Muscle of leg (tissue), 11 donors: ENCODE measurements around the gene STPG1. TPM values are rescaled to one million over a fixed set of nuclear protein-coding genes. Genes with fewer than 3 reads are reported as not detected.

Experiments used
- DNase-seq: peaks from one replicate; pipeline ENCODE4 v3.0.0; 2013
- H3K27ac ChIP-seq: one replicate; pipeline ENCODE4 v1.5.1; 2013; ENCODE audit warnings: mild to moderate bottlenecking, low read length, control low read depth
- H3K27me3 ChIP-seq: one replicate; pipeline ENCODE4 v1.6.1; 2013; ENCODE audit warnings: low read length; ENCODE audit not compliant: control insufficient read depth, insufficient read depth
- H3K36me3 ChIP-seq: one replicate; pipeline ENCODE4 v1.6.1; 2013; ENCODE audit warnings: low read length; ENCODE audit not compliant: control insufficient read depth, insufficient read depth
- H3K4me1 ChIP-seq: one replicate; pipeline ENCODE4 v1.6.1; 2013; ENCODE audit warnings: low read length; ENCODE audit not compliant: control insufficient read depth, insufficient read depth
- H3K4me3 ChIP-seq: one replicate; pipeline ENCODE4 v1.5.1; 2013; ENCODE audit warnings: low read length, control low read depth
- H3K9me3 ChIP-seq: replicated peaks from 2 replicates; pipeline ENCODE4 v1.6.1; 2013; ENCODE audit warnings: low read depth, low read length; ENCODE audit not compliant: control insufficient read depth
- WGBS: methylation state at CpG from one replicate; pipeline ENCODE4 v1.1.5; 2013; ENCODE audit warnings: missing lambda C conversion rate; ENCODE audit not compliant: insufficient coverage; 5-methylcytosine and 5-hydroxymethylcytosine counted together
- polyA plus RNA-seq, 8 donors: library from polyadenylated mRNA; unstranded; fragments of 120-200 nt; gene quantifications; one replicate each; pipeline versions ENCODE4 v1.2.1 to v1.2.3, GENCODE V29; 2013; ENCODE audit warnings: inconsistent platforms in 1 of 8, low replicate concordance in 1 of 8; ENCODE audit not compliant: insufficient read length in 8 of 8, insufficient read depth in 1 of 8
- total RNA-seq: library from RNA; stranded (reverse); fragments of 120-200 nt; gene quantifications from one replicate; pipeline ENCODE4 v1.2.4, GENCODE V29; 2013

STPG1 gene
- total and polyA plus RNA-seq, 9 donors, result 0.94 to 2.5 (median 1.4) TPM

- Histone ChIP-seq H3K36me3 (no peaks in the 10 kb centered on the region), H3K27me3 (peaks cover 67% of the 10 kb centered on the region), H3K27ac (no peak overlapping the region), H3K9me3 (no peaks in the 10 kb centered on the region), H3K4me3 (peak overlapping the region; percentile 53), H3K4me1 (peaks cover 34% of the 10 kb centered on the region)
- WGBS, result 8% methylated on average over 72 of the region's 72 CpGs
- peak; percentile 55 for DNase-seq
These were observed 91.7 kb downstream of the STPG1 start for GRCh38 chr1:24321697-24322469.

- no peak for DNase-seq
- Histone ChIP-seq H3K9me3 (no peaks in the 10 kb centered on the region), H3K36me3 (no peaks in the 10 kb centered on the region), H3K4me1 (peaks cover 34% of the 10 kb centered on the region), H3K4me3 (peak overlapping the region; percentile 53), H3K27ac (no peak overlapping the region), H3K27me3 (peaks cover 67% of the 10 kb centered on the region)
- 78% methylated on average over 6 of the region's 8 CpGs for WGBS
These were observed 92.5 kb downstream of the STPG1 start for GRCh38 chr1:24321126-24321525.

DNA sequence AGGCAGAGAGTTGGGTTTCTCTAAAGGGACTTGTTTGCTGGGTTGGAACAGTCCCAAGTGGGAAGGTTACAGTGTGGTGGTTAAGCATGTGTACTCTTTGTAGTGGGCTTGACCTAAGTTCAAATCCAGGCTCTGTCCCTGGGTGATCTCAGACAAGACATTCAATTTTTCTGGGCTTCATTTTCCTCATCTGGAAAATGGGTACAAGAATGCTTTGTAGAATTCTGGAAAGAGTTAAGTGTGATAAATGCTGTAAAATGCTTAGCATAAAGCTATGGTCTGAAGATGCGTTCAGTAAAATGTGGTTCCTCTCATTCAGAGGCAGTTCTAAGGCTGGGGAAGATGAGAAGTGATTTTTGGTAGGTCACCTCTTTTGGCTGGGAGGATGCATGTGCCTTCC lies 93.6 kb downstream of the STPG1 start:
- WGBS, result 79% methylated on average over 1 of the region's 1 CpG
- H3K36me3 ChIP-seq, result no peaks in the 10 kb centered on the region
- H3K9me3 ChIP-seq, result no peaks in the 10 kb centered on the region
- peaks cover 34% of the 10 kb centered on the region for H3K4me1 ChIP-seq
- no peak overlapping the region for H3K27ac ChIP-seq
- no peak overlapping the region for H3K4me3 ChIP-seq
- DNase-seq, result no peak
- H3K27me3 ChIP-seq, result peaks cover 61% of the 10 kb centered on the region

DNA sequence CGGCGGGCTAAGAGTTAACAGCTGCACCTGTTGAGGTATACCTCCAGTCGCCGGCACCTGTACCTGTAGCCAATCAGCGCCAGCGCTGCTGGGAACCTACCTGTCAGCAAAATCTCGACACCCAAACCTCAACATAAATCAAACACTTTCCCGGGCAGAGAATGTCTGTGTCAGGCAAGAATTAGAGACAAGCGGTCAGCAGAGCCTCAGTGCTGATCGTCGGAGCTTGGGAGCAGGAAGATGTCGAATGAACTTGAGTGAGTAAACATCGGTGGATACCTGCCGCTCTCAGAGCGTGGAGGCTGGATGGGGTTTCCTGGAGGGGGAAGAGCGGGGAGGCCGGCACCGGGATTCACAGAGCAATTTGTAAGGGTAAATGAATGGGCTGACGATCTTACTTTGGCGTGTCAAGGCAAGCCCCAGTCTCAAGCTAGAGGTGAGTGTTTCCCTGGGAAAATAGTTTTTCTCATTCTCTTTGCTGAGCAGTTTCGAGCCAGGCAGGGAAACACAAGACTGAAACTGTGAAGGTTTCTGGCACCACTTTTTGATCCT lies 94.2 kb downstream of the STPG1 start, which contains the start of gene GRHL3:
TSS of gene GRHL3 (plus strand) at position 46 of the 552 bp plus-strand sequence. CDS start at position 241, 195 bp downstream.
- WGBS, result 5% methylated on average over 19 of the region's 21 CpGs
- H3K4me3 ChIP-seq, result no peak within 1 kb of the TSS
- no peak for DNase-seq
- H3K36me3 ChIP-seq, result no peaks in the 10 kb centered on the region
- H3K4me1 ChIP-seq, result peaks cover 34% of the 10 kb centered on the region
- peaks cover 57% of the 10 kb centered on the region for H3K27me3 ChIP-seq
- no peaks in the 10 kb centered on the region for H3K9me3 ChIP-seq
- H3K27ac ChIP-seq, result peak within 1 kb of the TSS; percentile 51

DNA sequence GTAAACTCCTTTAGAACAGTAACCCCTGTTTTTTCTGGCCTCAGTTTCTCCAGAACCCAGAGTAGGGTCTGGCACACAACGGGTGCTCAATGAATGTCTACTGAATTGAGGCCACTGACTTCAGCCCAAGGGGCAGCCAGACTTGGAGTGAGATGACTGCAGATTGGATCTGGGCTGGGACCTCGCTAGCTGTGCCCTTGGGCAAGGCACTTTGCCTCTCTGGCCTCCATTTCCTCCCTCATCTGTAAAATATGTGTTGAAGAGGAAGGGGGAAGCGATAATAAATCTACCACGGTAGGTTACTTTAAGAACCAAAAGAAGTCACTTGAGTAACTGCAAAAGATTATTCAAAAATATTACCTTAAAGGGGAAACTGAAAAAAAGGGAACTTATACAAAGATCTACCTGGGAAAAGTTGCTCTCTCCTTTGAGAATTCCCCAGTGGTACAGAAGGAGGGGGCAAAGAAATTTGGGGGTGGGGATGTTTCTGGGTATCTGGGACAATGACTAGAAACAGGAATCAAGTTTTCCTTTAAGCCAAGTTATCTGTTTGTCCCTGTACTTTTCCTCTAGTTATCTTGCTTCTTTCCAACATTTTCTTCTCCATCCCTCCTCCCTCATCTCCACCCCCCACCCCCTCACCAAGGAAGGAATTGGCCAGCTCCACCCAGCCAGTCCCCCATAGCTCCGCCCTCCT lies 94.8 kb downstream of the STPG1 start:
- WGBS, result 19% methylated on average over 2 of the region's 5 CpGs
- Histone ChIP-seq H3K27me3 (peaks cover 56% of the 10 kb centered on the region), H3K4me3 (no peak overlapping the region), H3K27ac (peak overlapping the region; percentile 51), H3K36me3 (no peaks in the 10 kb centered on the region), H3K4me1 (peaks cover 34% of the 10 kb centered on the region), H3K9me3 (no peaks in the 10 kb centered on the region)
- DNase-seq, result no peak

GRCh38 chr1:24317956-24318614 lies 95.5 kb downstream of the STPG1 start:
- Histone ChIP-seq H3K27ac (peak overlapping the region; percentile 51), H3K4me1 (peaks cover 34% of the 10 kb centered on the region), H3K4me3 (no peak overlapping the region), H3K27me3 (peaks cover 50% of the 10 kb centered on the region), H3K9me3 (no peaks in the 10 kb centered on the region), H3K36me3 (no peaks in the 10 kb centered on the region)
- 0% methylated on average over 2 of the region's 2 CpGs for whole genome bisulfite sequencing
- DNase-seq, result peak; percentile 87

- no peaks in the 10 kb centered on the region for H3K36me3 ChIP-seq
- WGBS, result 80% methylated on average over 1 of the region's 6 CpGs
- peaks cover 32% of the 10 kb centered on the region for H3K4me1 ChIP-seq
- H3K4me3 ChIP-seq, result no peak overlapping the region
- peaks cover 42% of the 10 kb centered on the region for H3K27me3 ChIP-seq
- no peak overlapping the region for H3K27ac ChIP-seq
- DNase-seq, result no peak
- no peaks in the 10 kb centered on the region for H3K9me3 ChIP-seq
These were observed 96.5 kb downstream of the STPG1 start for GRCh38 chr1:24317081-24317480.

DNA sequence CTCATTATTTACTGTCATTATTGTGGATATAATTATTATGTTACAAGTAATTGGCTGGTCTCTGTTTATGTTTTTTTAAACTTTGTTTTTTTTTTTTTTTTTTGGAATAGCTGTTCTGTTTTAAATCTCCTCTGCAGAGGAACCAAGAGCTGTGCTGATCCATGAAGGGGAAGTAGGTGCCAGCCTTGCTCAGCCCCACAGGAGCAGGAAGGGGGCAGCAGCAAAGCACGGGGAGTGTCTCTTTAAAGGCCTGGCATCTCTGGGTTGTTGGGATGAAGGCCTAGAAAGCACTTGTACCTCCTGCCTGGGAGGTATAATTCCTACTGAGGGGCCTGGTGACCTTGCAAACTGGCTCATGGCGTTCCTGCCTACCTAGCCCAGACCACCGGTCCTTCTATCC lies 96.9 kb downstream of the STPG1 start:
- H3K27me3 ChIP-seq, result peaks cover 38% of the 10 kb centered on the region
- no peak for DNase-seq
- no peaks in the 10 kb centered on the region for H3K9me3 ChIP-seq
- no peak overlapping the region for H3K27ac ChIP-seq
- 50% methylated on average over 1 of the region's 3 CpGs for WGBS
- H3K4me3 ChIP-seq, result no peak overlapping the region
- no peaks in the 10 kb centered on the region for H3K36me3 ChIP-seq
- peaks cover 27% of the 10 kb centered on the region for H3K4me1 ChIP-seq

GRCh38 chr1:24315391-24315790 lies 98.2 kb downstream of the STPG1 start:
- no peaks in the 10 kb centered on the region for H3K9me3 ChIP-seq
- H3K27me3 ChIP-seq, result peaks cover 29% of the 10 kb centered on the region
- H3K4me1 ChIP-seq, result peaks cover 21% of the 10 kb centered on the region
- WGBS, result 72% methylated on average over 4 of the region's 6 CpGs
- H3K27ac ChIP-seq, result no peak overlapping the region
- no peak for DNase-seq
- no peaks in the 10 kb centered on the region for H3K36me3 ChIP-seq
- no peak overlapping the region for H3K4me3 ChIP-seq

DNA sequence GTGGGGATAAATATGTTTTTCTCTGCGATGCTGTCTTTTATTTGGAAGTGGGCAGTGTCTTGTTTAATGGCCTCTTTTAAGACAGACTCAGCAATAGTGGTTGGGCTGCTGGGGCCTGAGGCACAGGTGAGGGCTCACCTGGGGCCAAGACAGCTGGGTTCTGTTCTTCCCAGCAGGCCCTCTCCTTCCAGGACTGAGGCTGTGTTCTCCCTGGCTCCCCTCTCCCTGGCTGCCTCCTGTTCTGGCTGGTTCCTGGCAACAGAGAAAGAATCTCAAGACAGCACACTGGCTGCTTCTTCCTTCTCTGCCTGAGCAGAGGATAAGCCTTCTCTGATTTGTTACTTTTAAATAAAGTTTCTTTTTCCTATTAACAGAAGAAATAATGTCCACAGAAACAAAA lies 101.8 kb downstream of the STPG1 start:
- H3K9me3 ChIP-seq, result no peaks in the 10 kb centered on the region
- no peak overlapping the region for H3K4me3 ChIP-seq
- no peaks in the 10 kb centered on the region for H3K36me3 ChIP-seq
- no peaks in the 10 kb centered on the region for H3K4me1 ChIP-seq
- no peak for DNase-seq
- H3K27ac ChIP-seq, result no peak overlapping the region
- 43% methylated on average over 1 of the region's 1 CpG for WGBS
- peaks cover 4% of the 10 kb centered on the region for H3K27me3 ChIP-seq
